Esophagus muscularis mucosa (tissue), 3 donors: ENCODE data around the gene HAPSTR1.

Experiments
- CTCF ChIP-seq, 3 experiments: fragments of 200-600 bp in 2 of 3; fragments of 450-650 bp in 1 of 3; sonication (generic) in 2 of 3; IDR thresholded peaks; one replicate each; pipeline ENCODE4 v1.5.1; 2017 to 2019; ENCODE audit warnings: antibody characterized with exemption in 3 of 3, mild to moderate bottlenecking in 2 of 3, moderate library complexity in 1 of 3
- POLR2A ChIP-seq: fragments of 450-650 bp; IDR thresholded peaks from one replicate; pipeline ENCODE4 v1.6.1; 2017; ENCODE audit warnings: antibody characterized with exemption, moderate library complexity, mild to moderate bottlenecking, low read depth
- POLR2AphosphoS5 ChIP-seq, 2 donors: sonication (generic); formaldehyde crosslinking; IDR thresholded peaks; one replicate each; pipeline ENCODE4 v1.6.1; 2017; ENCODE audit warnings: antibody characterized with exemption in 2 of 2

DNA sequence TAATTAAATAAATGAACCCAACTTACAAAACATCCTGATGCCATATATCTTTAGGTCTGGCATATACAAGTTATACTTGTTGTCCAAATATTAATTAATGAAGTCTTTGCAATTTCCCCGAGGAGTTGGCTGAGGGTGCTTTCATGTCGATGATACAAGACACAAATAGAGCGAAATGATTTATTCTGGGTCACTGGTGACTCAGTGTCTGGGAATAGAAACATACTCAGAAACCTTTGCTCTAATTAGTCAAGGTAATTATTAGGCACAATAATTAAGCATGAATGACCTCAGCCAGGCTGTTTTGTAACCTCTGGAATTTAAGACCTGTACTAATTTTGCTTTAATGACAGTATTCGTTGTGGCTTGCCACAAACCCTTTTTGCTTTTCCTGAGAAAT lies 37.0 kb upstream of the HAPSTR1 start:
- no peak for TF ChIP-seq CTCF (IDR thresholded peaks at IDR 0.05)
- no peak for TF ChIP-seq POLR2A
- TF ChIP-seq POLR2AphosphoS5 (IDR thresholded peaks at IDR 0.05), result no peak
